Ovary (tissue), 9 donors: ENCODE measurements around the gene SCN4B. TPM values are rescaled to one million over a fixed set of nuclear protein-coding genes. Genes with fewer than 3 reads are reported as not detected.

Source experiments
- DNase-seq, 5 donors: peaks; one replicate each; pipeline ENCODE4 v3.0.0-alpha.2; 2019 to 2020
- H3K27ac ChIP-seq, 2 donors: fragments of 200-600 bp; one replicate each; pipeline versions ENCODE4 v1.5.1 to v1.8.0; 2019 to 2022
- H3K27me3 ChIP-seq: fragments of 200-600 bp; one replicate; pipeline ENCODE4 v1.8.0; 2022
- H3K36me3 ChIP-seq: fragments of 200-600 bp; sonication (generic); one replicate; pipeline ENCODE4 v1.5.1; 2019
- H3K4me1 ChIP-seq: one replicate; pipeline ENCODE4 v1.8.1; 2013; ENCODE audit warnings: mild to moderate bottlenecking, moderate library complexity; ENCODE audit not compliant: insufficient read depth
- H3K4me3 ChIP-seq: fragments of 200-600 bp; sonication (generic); one replicate; pipeline ENCODE4 v1.5.1; 2017
- H3K9me3 ChIP-seq, 2 donors: fragments of 200-600 bp in 1 of 2; sonication (generic) in 1 of 2; one replicate each; pipeline versions ENCODE4 v1.5.1 to v1.8.1; 2013 to 2019; ENCODE audit warnings: mild to moderate bottlenecking in 1 of 2, moderate library complexity in 1 of 2
- CTCF ChIP-seq, 3 donors: fragments of 450-650 bp in 2 of 3; fragments of 200-600 bp in 1 of 3; IDR thresholded peaks; one replicate each; pipeline versions ENCODE4 v1.5.1 to v1.8.0; 2016 to 2022; ENCODE audit warnings: antibody characterized with exemption in 3 of 3, mild to moderate bottlenecking in 1 of 3
- EP300 ChIP-seq: sonication (generic); formaldehyde crosslinking; IDR thresholded peaks from one replicate; pipeline ENCODE4 v1.6.1; 2017; ENCODE audit warnings: antibody characterized with exemption
- POLR2A ChIP-seq: fragments of 450-650 bp; IDR thresholded peaks from one replicate; pipeline ENCODE4 v1.6.1; 2017; ENCODE audit warnings: antibody characterized with exemption, mild to moderate bottlenecking, moderate library complexity
- WGBS, 3 donors: extraction: QIAGEN DNeasy Blood & Tissue Kit in 1 of 3; methylation state at CpG; one replicate each; pipeline versions ENCODE4 v1.1.5 to v1.1.7; 2013 to 2017; 5-methylcytosine and 5-hydroxymethylcytosine counted together
- intact Hi-C, 4 donors: fragments of 100-400 bp; cut with DNase I; formaldehyde crosslinking; loops; one replicate each; pipeline versions ENCODE4 v1.11.0 to v1.15.1; 2022 to 2023
- polyA plus RNA-seq, 2 donors: library from polyadenylated mRNA; stranded (reverse); fragments of 200-250 nt in 1 of 2; fragments of 350-450 nt in 1 of 2; fragmentation: Illumina TruSeq in 1 of 2; extraction: RNeasy Lipid Tissue Mini Kit (QIAGEN cat#74804) in 1 of 2; gene quantifications; one replicate each; pipeline ENCODE4 v1.2.3, GENCODE V29; 2013 to 2014
- total RNA-seq, 7 donors: library from RNA; depleted of rRNA in 2 of 7; stranded (reverse); fragments of >200 nt in 2 of 7; fragmentation: NEBNext Ultra II Directional in 3 of 7; extraction: Animal tissue kit (Norgen Biotek cat#: 25700) in 3 of 7; gene quantifications; one replicate each; pipeline versions ENCODE4 v1.1.0 to v1.2.4, GENCODE V29; 2016 to 2023
- donor health status: DM: no; HTN: no; CAD: no; lungs with moderate emphysema.
- donor health status: DM: no; HTN: no; CAD: no.
- donor health status: Bipolar disorder and iron deficiency.
- donor health status: DM: yes; HTN: yes; CAD: no.
- donor health status: DM: no; HTN: no; CAD: no.
- donor health status: DM: yes; HTN: yes; CAD: no.

SCN4B gene
- total and polyA plus RNA-seq, 9 donors, result 0.10 to 13.3 (median 0.52) TPM

DNA sequence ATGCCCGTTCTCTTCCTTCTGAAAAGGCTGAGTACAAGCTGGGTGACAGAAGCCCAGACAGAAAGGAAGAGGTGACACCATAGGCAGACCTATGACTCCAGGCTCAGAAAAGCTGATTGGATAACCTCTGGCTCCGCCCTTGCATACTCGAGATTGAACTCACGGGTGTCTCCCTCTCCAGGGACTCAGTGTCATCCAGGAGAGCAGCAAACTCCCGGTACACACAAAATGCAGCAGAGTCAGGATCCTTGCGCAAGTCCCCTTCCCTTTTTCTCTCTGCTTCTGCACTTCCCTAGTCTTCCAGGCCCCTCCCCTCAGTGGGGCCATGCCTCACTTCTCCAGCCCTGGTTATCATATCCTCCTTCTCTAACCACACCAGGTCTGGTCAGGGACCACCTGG is 9.8 kb downstream of the SCN4B start:
- H3K27ac ChIP-seq, result no peak overlapping the region
- WGBS, 3 donors, result 43 to 60% (median 53%) methylated on average over 6 of the region's 6 CpGs
- no peaks in the 10 kb centered on the region for H3K27me3 ChIP-seq
- no peak overlapping the region for H3K4me3 ChIP-seq
- H3K9me3 ChIP-seq, result no peaks in the 10 kb centered on the region
- H3K4me1 ChIP-seq, result peaks cover 4% of the 10 kb centered on the region
- intact Hi-C loops, result loop anchor here in 1 of 4 donors (10.0 kb wide), 1 partner anchor 342 kb away; no protein-coding TSS in a partner anchor
- DNase-seq, result no peak
- TF ChIP-seq POLR2A (no peak), CTCF (IDR thresholded peaks at IDR 0.05) (no peak), EP300 (no peak)
- H3K36me3 ChIP-seq, result no peaks in the 10 kb centered on the region

DNA sequence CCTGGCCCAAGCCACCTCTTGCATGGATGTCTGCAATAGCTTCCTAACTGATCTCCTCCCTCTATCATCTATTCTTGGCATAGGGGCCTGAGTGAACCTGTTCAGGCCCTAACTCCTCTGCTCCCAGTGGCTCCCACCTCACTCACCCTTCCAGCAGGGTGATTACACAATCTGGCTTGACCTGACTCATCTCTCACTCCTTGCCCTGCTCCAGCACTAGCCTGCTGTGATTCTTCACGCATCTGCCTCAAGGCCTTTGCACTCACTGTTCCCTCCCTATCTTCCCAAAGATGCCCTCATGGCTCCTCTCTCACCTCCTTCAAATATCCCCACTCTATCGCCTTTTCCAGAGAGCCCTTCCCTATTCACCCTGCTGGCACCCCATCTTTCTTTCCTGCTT is 10.5 kb downstream of the SCN4B start:
- 40 to 64% (median 57%) methylated on average over 2 of the region's 2 CpGs for WGBS, 3 donors
- no peak overlapping the region for H3K27ac ChIP-seq
- intact Hi-C loops, result loop anchor here in 1 of 4 donors (10.0 kb wide), 1 partner anchor 343 kb away; no protein-coding TSS in a partner anchor
- DNase-seq, result no peak
- no peaks in the 10 kb centered on the region for H3K36me3 ChIP-seq
- H3K9me3 ChIP-seq, result no peaks in the 10 kb centered on the region
- peaks cover 4% of the 10 kb centered on the region for H3K4me1 ChIP-seq
- no peak overlapping the region for H3K4me3 ChIP-seq
- no peak for TF ChIP-seq EP300
- TF ChIP-seq CTCF (IDR thresholded peaks at IDR 0.05), result no peak
- no peak for TF ChIP-seq POLR2A
- H3K27me3 ChIP-seq, result no peaks in the 10 kb centered on the region

DNA sequence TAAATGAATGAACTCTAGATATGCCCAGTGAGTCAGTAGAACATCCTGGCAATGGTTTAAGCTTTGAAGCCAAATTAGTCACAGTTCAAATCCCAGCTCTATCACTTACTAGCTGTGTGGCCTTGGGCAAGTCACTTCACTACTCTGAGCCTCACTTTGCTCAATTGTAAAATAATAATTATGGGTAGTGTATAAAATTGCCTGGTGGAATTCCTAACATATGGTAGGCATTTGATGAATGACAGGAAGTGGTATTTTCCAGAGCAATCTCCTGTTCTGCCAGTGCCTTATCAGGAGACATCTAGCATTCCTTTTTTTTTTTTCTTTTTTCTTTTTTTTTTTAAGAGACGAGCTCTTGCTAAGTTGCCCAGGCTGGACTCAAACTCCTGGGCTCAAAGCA is 13.0 kb downstream of the SCN4B start:
- no peaks in the 10 kb centered on the region for H3K27me3 ChIP-seq
- 28 to 43% (median 32%) methylated on average over 1 of the region's 1 CpG for WGBS, 3 donors
- DNase-seq, result no peak
- no peaks in the 10 kb centered on the region for H3K36me3 ChIP-seq
- H3K4me3 ChIP-seq, result no peak overlapping the region
- no peaks in the 10 kb centered on the region for H3K9me3 ChIP-seq
- intact Hi-C loops, result no loop called here
- H3K27ac ChIP-seq, result no peak overlapping the region
- TF ChIP-seq EP300, result no peak
- no peak for TF ChIP-seq POLR2A
- no peak for TF ChIP-seq CTCF (IDR thresholded peaks at IDR 0.05)
- H3K4me1 ChIP-seq, result no peaks in the 10 kb centered on the region

DNA sequence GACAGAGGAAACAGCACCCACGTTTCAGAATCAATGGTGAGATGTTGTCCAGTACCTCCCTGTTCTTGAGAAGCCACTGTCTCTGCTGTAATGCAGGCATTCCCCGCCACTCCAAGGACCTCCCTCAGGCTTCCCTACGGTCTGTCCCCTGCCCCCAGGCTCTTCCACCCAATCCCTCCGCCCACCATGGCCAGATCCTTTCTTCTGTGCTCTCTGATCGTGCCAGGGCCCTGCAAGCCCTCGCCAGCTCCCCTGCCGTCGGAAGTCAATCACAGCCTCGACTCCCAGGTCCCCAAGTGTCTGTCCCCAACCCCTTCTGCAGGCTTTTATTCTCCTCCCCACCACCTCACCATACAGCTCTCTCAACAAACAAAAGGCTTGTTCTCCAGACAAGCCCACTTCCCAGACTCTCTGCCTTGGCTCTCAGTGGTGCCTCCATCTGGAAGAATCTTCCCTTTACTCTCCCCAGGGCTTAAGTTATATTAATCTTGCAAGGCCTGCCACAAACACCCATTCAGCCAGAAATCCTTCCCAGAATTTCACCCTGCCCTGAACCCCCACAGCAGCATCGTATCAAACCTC is 13.7 kb downstream of the SCN4B start:
- WGBS, 3 donors, result 50 to 57% (median 57%) methylated on average over 10 of the region's 10 CpGs
- intact Hi-C loops, result no loop called here
- no peaks in the 10 kb centered on the region for H3K27me3 ChIP-seq

More for the DNA sequence above, 13.7 kb downstream of the SCN4B start:
- TF ChIP-seq POLR2A, result no peak
- TF ChIP-seq CTCF (IDR thresholded peaks at IDR 0.05), result no peak
- TF ChIP-seq EP300, result no peak
- no peak overlapping the region for H3K4me3 ChIP-seq
- H3K4me1 ChIP-seq, result no peaks in the 10 kb centered on the region
- no peaks in the 10 kb centered on the region for H3K36me3 ChIP-seq
- no peak for DNase-seq
- H3K9me3 ChIP-seq, result no peaks in the 10 kb centered on the region
- H3K27ac ChIP-seq, result no peak overlapping the region
